Measurements from ENCODE around the gene PCIF1. TPM values are rescaled to one million over a fixed set of nuclear protein-coding genes. Genes with fewer than 3 reads are reported as not detected.

The PCIF1 gene
- total RNA-seq, 1 donor from 2014 or later, result 6.3 TPM

- Histone ChIP-seq H3K4me3 (ENCODE audit: low read depth, low read length) (no peak overlapping the region), H3K27me3 (ENCODE audit: control insufficient read depth, insufficient read depth, low read length) (no peaks in the 10 kb centered on the region), H3K36me3 (ENCODE audit: control insufficient read depth, insufficient read depth, low read length) (peaks cover 55% of the 10 kb centered on the region)
- DNase-seq (ENCODE audit: low read depth), result no peak
- TF ChIP-seq CTCF (IDR thresholded peaks at IDR 0.05; ENCODE audit: insufficient read depth, low read length, severe bottlenecking), result no peak
- no peak for FAIRE-seq
Measured at GRCh38 chr20:45948261-45948733, 13.8 kb downstream of the PCIF1 start.

- TF ChIP-seq CTCF (IDR thresholded peaks at IDR 0.05; ENCODE audit: insufficient read depth, low read length, severe bottlenecking), result no peak
- H3K36me3 ChIP-seq (ENCODE audit: control insufficient read depth, insufficient read depth, low read length), result peaks cover 56% of the 10 kb centered on the region
Measured at GRCh38 chr20:45948742-45949541, 14.5 kb downstream of the PCIF1 start.

DNA sequence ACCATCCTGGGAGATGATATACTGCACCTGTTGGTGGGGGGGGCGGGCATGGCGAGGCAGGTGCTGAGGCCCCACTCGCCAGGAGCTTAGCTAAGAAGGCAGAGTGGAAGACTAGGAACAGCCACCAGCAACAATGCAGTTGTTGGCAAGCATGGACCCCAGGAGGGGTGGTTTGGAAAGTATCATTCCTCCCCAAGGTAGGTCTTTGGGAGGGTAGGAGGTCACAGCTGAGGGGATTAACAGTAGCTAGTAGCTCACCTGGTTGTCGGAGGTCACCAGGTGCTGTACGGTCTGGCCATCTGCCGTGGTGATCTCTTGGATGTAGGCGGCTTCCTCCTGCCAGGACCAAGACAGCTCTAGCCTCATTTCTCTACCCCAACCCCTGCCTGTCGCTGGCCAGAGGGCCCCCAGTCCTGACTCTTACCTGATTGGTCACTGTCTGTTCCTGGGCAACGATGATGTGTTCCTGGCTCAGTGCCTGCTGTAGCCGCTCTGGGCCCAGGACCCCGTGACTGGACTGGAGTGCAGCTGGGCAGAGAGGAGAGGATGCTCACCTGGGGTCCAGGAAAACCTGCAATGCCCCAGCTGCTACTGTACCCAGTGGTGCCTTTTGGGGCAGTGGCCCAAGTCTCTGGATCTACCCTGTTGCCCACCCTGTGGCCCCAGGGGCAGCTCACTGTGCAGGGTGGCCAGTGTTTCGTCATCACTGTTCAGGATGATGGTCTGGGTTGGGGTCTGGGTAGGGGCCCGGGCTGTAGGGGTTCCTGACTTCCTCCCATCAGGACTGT is 15.3 kb downstream of the PCIF1 start:
- no peak for FAIRE-seq
- H3K27me3 ChIP-seq (ENCODE audit: control insufficient read depth, insufficient read depth, low read length), result no peaks in the 10 kb centered on the region
- DNase-seq (ENCODE audit: low read depth), result no peak
- H3K36me3 ChIP-seq (ENCODE audit: control insufficient read depth, insufficient read depth, low read length), result peaks cover 54% of the 10 kb centered on the region
- H3K4me3 ChIP-seq (ENCODE audit: low read depth, low read length), result no peak overlapping the region
- TF ChIP-seq CTCF (IDR thresholded peaks at IDR 0.05; ENCODE audit: insufficient read depth, low read length, severe bottlenecking), result no peak

More at GRCh38 chr20:45948742-45949541, 14.5 kb downstream of the PCIF1 start:
- Histone ChIP-seq H3K4me3 (ENCODE audit: low read depth, low read length) (no peak overlapping the region), H3K27me3 (ENCODE audit: control insufficient read depth, insufficient read depth, low read length) (no peaks in the 10 kb centered on the region)
- no peak for DNase-seq (ENCODE audit: low read depth)
- no peak for FAIRE-seq

DNA sequence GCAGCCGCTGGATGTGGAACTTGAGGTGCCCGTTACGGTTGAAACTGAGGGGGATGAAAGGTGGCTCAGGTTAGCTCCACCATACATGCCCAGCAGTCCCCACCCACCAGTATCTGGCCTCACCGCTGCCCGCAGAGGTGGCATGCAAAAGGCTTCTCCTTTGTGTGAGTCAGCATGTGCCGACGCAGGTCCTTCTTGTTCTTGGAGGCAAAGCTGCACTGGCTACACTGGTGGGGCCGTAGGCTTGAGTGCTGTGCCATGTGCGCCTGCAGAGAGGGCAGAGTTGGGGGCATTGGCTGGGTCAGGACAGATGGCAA is 15.8 kb downstream of the PCIF1 start:
- H3K4me3 ChIP-seq (ENCODE audit: low read depth, low read length), result no peak overlapping the region
- no peak for FAIRE-seq
- H3K36me3 ChIP-seq (ENCODE audit: control insufficient read depth, insufficient read depth, low read length), result peaks cover 48% of the 10 kb centered on the region
- H3K27me3 ChIP-seq (ENCODE audit: control insufficient read depth, insufficient read depth, low read length), result no peaks in the 10 kb centered on the region
- TF ChIP-seq CTCF (IDR thresholded peaks at IDR 0.05; ENCODE audit: insufficient read depth, low read length, severe bottlenecking), result no peak
- no peak for DNase-seq (ENCODE audit: low read depth)

GRCh38 chr20:45951925-45952834 is 17.7 kb downstream of the PCIF1 start:
- Histone ChIP-seq H3K4me3 (ENCODE audit: low read depth, low read length) (no peak overlapping the region), H3K36me3 (ENCODE audit: control insufficient read depth, insufficient read depth, low read length) (peaks cover 42% of the 10 kb centered on the region), H3K27me3 (ENCODE audit: control insufficient read depth, insufficient read depth, low read length) (no peaks in the 10 kb centered on the region)
- DNase-seq (ENCODE audit: low read depth) (no peak), FAIRE-seq (no peak)
- no peak for TF ChIP-seq CTCF (IDR thresholded peaks at IDR 0.05; ENCODE audit: insufficient read depth, low read length, severe bottlenecking)
